Activated CD4-positive, alpha-beta T cell treated with anti-CD3 and anti-CD28 coated beads for 24 hours (primary cell): ENCODE measurements around the gene THSD4.
"Not testable (repeated sequence)": the region's sequence is repeated elsewhere in the genome, so short reads cannot be mapped to it uniquely, and the experiment has no call there.

Experiments
- DNase-seq, 2 donors: peaks; one replicate each; pipeline ENCODE4 v3.0.0-alpha.2; 2020; ENCODE audit warnings: low read depth in 2 of 2

Gene THSD4

DNA sequence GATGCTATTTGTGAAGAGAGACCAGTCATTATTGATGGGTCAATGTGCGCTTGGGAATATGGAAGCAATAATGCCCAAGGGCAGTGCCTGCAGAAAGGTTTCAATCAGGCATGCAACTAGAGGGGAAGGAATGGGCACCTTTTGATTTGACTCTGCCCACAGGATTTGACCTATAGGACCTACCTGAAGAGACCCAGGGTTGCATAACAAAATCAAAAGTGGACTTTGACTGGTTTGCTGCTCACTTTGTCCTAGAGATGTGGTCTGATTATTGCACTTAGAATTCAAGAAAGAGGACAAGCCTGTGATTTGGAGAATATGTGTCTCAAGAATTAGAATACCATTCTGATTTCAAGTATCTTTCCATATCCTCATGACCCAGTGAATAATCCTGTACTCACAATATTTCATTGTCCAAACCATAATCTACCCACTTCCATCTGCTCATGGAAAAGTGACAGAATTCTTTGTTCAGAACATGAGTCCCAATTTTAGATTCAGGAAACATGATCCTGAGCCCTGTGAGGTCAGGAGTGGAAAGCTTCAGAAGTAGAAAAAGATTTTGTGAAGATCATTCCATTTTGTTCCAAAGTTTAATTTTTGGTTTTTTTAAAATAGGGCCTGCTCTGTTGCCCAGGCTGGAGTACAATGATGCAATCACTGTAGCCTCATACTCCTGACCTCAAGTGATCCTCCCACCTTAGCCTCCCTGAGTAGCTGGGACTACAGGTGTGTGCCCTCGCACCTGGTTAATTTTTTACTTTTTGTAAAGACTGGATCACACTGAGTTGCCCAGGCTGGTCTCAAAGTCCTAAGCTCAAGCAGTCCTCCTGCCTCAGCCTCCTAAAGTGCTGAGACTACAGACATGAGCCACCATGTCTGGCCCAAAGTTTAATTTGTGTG lies 543.8 kb downstream of the THSD4 start:
- no peak for DNase-seq

GRCh38 chr15:71659730-71660067 lies 544.4 kb downstream of the THSD4 start:
- no peak for DNase-seq

DNA sequence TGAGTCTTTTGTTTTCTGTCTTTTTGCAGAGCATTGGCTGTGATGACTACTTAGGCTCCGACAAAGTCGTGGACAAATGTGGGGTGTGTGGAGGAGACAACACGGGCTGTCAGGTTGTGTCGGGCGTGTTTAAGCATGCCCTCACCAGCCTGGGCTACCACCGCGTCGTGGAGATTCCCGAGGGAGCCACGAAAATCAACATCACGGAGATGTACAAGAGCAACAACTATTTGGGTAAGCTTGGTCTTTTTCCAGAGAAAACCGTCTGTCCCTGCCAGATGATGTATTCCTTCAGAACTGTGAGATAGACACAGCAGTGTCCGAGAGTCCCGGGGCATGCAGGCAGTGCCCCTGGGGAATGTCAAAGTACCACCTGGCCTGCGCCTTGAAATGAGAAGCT lies 545.2 kb downstream of the THSD4 start:
- DNase-seq: no peak

DNA sequence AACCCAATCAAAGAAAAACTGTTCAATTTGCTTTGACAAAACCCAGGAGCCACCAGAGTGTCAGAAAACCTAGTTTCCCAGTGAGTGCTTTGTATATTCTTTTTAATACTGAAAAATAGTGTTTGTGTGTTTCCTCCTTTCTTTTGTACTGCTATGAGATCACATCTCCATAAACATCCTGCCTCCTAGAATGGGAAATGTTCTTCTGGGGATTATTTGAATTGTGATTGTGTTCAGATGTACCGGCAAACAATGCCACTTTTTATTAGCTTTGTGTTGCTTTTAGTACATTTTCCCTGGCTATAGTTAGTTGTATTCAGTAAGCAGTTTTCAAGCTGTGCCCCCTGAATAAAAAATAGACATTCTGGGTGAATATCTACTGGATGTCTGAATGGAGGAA lies 547.0 kb downstream of the THSD4 start:
- DNase-seq: no peak

- DNase-seq: no peak
These were observed 549.4 kb downstream of the THSD4 start for GRCh38 chr15:71664622-71665021.

DNA sequence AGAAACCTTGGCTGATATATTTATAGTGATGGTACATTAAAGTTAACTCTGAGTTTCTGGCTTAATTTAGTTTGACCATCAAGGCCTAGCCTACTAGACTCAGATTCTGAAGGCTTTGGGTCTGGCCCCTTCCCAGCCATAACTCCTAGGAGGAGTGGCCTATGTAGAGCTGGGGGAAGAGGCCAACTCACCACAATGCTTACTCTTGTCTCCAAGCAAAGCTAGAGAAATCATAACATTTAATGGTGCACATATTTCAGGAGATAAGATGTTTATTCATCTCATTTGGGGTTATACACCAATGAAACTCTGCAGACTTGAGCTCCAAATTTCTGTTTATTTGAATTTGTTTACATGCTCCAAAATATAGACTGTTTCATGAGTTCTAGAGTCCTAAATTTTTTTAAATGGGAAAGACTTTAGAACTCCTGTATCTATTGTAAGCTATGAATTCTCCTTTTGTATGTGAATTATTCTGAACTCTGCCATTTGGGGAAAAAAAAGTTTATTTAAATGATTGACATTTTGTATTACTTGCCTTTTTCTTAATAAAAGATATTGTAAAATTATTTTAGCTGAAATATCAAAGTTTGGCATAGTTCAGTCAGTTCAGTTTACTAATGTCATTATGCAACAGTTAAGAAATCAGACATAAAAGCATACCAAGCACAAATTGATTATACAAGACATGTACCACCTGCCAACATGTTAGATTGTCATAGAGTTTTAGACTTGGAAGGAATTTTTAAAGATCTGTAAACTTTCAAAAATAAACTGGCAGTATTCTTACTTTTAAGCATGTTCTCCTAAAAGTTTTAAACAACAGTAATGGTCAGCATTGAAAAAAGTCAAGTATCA lies 551.7 kb downstream of the THSD4 start:
- no peak for DNase-seq

- no peak for DNase-seq
These were observed 554.4 kb downstream of the THSD4 start for GRCh38 chr15:71669688-71670087.

- not testable (repeated sequence) for DNase-seq
These were observed 555.0 kb downstream of the THSD4 start for GRCh38 chr15:71670222-71670621.

DNA sequence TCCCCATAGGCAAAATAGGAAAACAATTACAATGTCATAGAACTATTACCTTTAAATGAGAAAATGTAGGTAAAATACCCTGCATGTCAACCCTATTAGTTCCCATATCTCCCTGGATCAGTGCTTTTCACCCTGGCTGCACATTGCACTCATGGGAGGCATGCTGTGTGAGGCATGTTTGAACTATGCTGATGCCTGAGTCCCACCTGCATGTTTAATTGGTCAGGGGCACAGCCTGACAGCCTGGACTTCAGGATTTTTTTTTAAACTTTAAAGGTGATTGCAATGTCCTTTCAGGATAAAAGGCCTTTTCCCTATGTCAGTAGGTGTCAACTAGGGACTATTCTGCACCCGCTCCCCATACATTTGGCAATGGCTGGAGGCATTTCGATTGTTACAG lies 559.1 kb downstream of the THSD4 start:
- DNase-seq: no peak

GRCh38 chr15:71677352-71677751 lies 562.1 kb downstream of the THSD4 start:
- no peak for DNase-seq

DNA sequence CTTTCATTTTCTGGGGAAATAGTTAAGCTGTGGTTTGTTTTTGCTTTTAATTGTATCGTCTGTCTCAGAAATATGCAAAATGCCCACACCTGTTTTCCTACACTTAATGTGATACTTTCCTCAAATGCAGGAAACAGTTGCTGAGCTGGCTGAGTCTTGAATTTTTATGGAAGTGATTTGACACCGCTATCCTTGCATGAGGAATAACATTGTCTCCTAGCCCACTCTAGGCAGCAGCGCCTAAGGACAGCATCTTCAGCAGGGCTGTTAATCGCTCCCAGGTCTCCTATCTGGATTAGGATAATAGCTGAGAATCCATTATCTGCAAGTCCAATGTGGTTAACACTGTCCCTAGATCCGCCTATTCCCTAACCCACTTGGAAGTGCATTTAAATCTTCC lies 562.5 kb downstream of the THSD4 start:
- no peak for DNase-seq

GRCh38 chr15:71678191-71678590 lies 562.9 kb downstream of the THSD4 start:
- no peak for DNase-seq

GRCh38 chr15:71678605-71679004 lies 563.3 kb downstream of the THSD4 start:
- DNase-seq: no peak

DNA sequence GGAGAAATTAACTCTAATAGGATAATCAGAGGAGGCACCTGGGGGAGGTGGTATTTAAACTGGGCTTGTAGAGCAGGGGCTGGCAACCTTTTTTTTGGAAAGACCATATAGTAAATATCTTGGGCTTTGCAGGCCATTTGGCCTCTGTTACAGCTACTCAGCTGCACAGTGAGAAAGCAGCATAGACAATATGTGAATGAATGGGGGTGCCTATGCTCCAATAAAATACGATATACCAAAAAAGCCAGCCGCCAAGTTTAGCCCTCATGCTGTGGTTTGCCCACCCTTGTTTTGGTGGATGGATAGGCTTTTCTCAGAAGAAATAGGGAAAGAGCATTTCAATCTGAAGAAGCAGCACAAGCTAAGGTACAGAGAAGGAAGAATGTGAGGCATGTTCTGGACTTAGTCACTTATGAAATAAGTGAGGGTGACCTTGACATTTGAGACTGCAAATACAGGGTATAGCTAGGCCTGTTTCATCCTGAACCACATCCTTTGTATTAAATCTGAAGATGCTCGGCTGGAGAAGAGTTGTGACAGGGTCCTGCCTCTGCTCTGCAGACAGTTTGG lies 564.0 kb downstream of the THSD4 start:
- no peak for DNase-seq

DNA sequence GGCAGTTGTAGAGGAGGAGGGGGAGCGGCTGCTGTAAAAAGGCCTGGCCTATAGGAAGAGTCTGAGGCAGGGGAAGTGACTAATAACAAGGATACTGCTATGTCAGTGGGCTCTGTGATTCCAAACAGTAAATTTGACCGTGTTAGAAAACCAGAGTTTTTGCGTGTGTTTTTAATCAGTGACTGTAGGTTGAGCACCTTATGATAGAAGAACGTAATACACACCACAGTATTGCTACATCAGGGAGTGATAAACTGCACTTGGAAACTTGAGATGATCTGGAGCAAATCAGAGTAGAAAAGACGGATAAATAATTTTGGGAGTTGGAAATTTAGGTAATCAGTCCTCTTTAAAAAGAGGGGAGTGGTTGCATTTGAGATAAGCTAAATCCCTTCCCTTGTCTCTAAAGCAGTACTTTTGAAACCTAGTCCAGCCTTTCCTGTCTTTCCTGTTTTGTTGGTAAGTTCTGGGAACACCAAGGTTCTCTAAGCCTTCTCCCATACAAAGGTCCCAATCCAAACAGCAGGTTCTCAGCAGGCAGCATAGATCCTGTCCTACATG lies 564.6 kb downstream of the THSD4 start:
- no peak for DNase-seq

- no peak for DNase-seq
These were observed 566.7 kb downstream of the THSD4 start for GRCh38 chr15:71682001-71682400.

GRCh38 chr15:71683411-71684274 lies 568.4 kb downstream of the THSD4 start:
- DNase-seq: no peak

- DNase-seq: no peak
These were observed 570.2 kb downstream of the THSD4 start for GRCh38 chr15:71685420-71685993.

GRCh38 chr15:71686221-71687050 lies 571.2 kb downstream of the THSD4 start:
- no peak for DNase-seq

- no peak for DNase-seq
These were observed 572.7 kb downstream of the THSD4 start for GRCh38 chr15:71687902-71688508.
